ENCODE measurements around the gene FNIP2. TPM values are rescaled to one million over a fixed set of nuclear protein-coding genes. Genes with fewer than 3 reads are reported as not detected.
"Not testable (repeated sequence)": the region's sequence is repeated elsewhere in the genome, so short reads cannot be mapped to it uniquely, and the experiment has no call there.

The FNIP2 gene
- total RNA-seq, 1 donor from 2014 or later = 44.0 TPM

GRCh38 chr4:158826882-158827281 is 58.1 kb downstream of the FNIP2 start:
- no peaks in the 10 kb centered on the region for H3K9me3 ChIP-seq (replicated peaks)
- no peaks in the 10 kb centered on the region for H3K27me3 ChIP-seq (ENCODE audit: low read depth)
- peaks cover 66% of the 10 kb centered on the region for H3K4me1 ChIP-seq
- peak overlapping the region; percentile 73 for H3K27ac ChIP-seq (replicated peaks)
- no peak overlapping the region for H3K4me3 ChIP-seq
- TF ChIP-seq CTCF (IDR thresholded peaks at IDR 0.05; ENCODE audit: borderline replicate concordance) = no peak
- intact Hi-C loops (cut with micrococcal nuclease) = no loop called here
- no peak for DNase-seq
- peaks cover 13% of the 10 kb centered on the region for H3K36me3 ChIP-seq

- H3K27ac ChIP-seq (replicated peaks) = peak overlapping the region; percentile 73
- no peak for DNase-seq
- intact Hi-C loops (cut with micrococcal nuclease) = no loop called here
- no peak for TF ChIP-seq CTCF (IDR thresholded peaks at IDR 0.05; ENCODE audit: borderline replicate concordance)
- peaks cover 59% of the 10 kb centered on the region for H3K4me1 ChIP-seq
- no peaks in the 10 kb centered on the region for H3K27me3 ChIP-seq (ENCODE audit: low read depth)
- peaks cover 20% of the 10 kb centered on the region for H3K36me3 ChIP-seq
- H3K4me3 ChIP-seq = no peak overlapping the region
- no peaks in the 10 kb centered on the region for H3K9me3 ChIP-seq (replicated peaks)
Measured at GRCh38 chr4:158827543-158827981, 58.7 kb downstream of the FNIP2 start.

- intact Hi-C loops (cut with micrococcal nuclease) = not testable (repeated sequence)
- peaks cover 56% of the 10 kb centered on the region for H3K4me1 ChIP-seq
Measured at GRCh38 chr4:158828151-158828550, 59.3 kb downstream of the FNIP2 start.

GRCh38 chr4:158829254-158829653 is 60.4 kb downstream of the FNIP2 start:
- H3K4me1 ChIP-seq = peaks cover 52% of the 10 kb centered on the region
- no peaks in the 10 kb centered on the region for H3K27me3 ChIP-seq (ENCODE audit: low read depth)
- no peak overlapping the region for H3K4me3 ChIP-seq
- no peak for DNase-seq
- H3K9me3 ChIP-seq (replicated peaks) = no peaks in the 10 kb centered on the region
- TF ChIP-seq CTCF (IDR thresholded peaks at IDR 0.05; ENCODE audit: borderline replicate concordance) = no peak
- H3K36me3 ChIP-seq = peaks cover 31% of the 10 kb centered on the region
- intact Hi-C loops (cut with micrococcal nuclease) = no loop called here
- H3K27ac ChIP-seq (replicated peaks) = peak overlapping the region; percentile 73

More at GRCh38 chr4:158828151-158828550, 59.3 kb downstream of the FNIP2 start:
- peak overlapping the region; percentile 73 for H3K27ac ChIP-seq (replicated peaks)
- not testable (repeated sequence) for H3K27me3 ChIP-seq (ENCODE audit: low read depth); DNase-seq; H3K9me3 ChIP-seq (replicated peaks); H3K4me3 ChIP-seq
- H3K36me3 ChIP-seq = peaks cover 22% of the 10 kb centered on the region

- no peak for DNase-seq
- peaks cover 34% of the 10 kb centered on the region for H3K4me1 ChIP-seq
- H3K4me3 ChIP-seq = no peak overlapping the region
- intact Hi-C loops (cut with micrococcal nuclease) = no loop called here
- TF ChIP-seq CTCF (IDR thresholded peaks at IDR 0.05; ENCODE audit: borderline replicate concordance) = no peak
- no peaks in the 10 kb centered on the region for H3K9me3 ChIP-seq (replicated peaks)
- H3K36me3 ChIP-seq = peaks cover 46% of the 10 kb centered on the region
- H3K27me3 ChIP-seq (ENCODE audit: low read depth) = no peaks in the 10 kb centered on the region
- H3K27ac ChIP-seq (replicated peaks) = peak overlapping the region; percentile 4
Measured at GRCh38 chr4:158833602-158834001, 64.8 kb downstream of the FNIP2 start.

- Histone ChIP-seq H3K27ac (replicated peaks) (peak overlapping the region; percentile 20), H3K27me3 (ENCODE audit: low read depth) (no peaks in the 10 kb centered on the region), H3K9me3 (replicated peaks) (no peaks in the 10 kb centered on the region), H3K4me3 (no peak overlapping the region), H3K4me1 (peaks cover 33% of the 10 kb centered on the region), H3K36me3 (peaks cover 48% of the 10 kb centered on the region)
- no peak for TF ChIP-seq CTCF (IDR thresholded peaks at IDR 0.05; ENCODE audit: borderline replicate concordance)
- no peak for DNase-seq
- intact Hi-C loops (cut with micrococcal nuclease) = no loop called here
Measured at GRCh38 chr4:158835226-158836001, 66.6 kb downstream of the FNIP2 start.

All from left ventricle myocardium inferior (tissue), 1 donor.